HG02852 (cell line): ENCODE data around the gene UNC45A.

Experiments
- ATAC-seq: cut with Tn5 transposase; IDR thresholded peaks from one replicate; pipeline ENCODE4 v1.9.1; 2021; ENCODE audit warnings: mild to moderate bottlenecking, moderate library complexity; ENCODE audit not compliant: unreplicated experiment

UNC45A gene

DNA sequence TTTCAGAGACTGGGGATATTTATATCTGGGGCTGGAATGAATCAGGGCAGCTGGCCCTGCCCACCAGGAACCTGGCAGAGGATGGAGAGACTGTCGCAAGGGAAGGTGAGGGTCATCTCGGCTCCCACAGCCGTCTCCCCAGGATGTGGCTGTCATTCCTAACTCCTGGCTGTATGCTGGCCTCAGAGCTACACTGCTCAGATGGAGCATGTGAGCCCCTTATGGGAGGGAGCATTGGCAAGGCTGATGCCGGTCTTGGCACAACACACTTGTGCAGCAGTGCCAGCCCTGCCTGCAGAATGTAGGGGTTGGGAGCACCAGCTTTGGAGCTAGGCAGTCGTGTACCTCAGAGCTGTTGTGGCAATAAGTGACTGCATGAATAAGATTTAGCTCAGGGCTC lies 24.8 kb downstream of the UNC45A start:
- ATAC-seq, result no peak

DNA sequence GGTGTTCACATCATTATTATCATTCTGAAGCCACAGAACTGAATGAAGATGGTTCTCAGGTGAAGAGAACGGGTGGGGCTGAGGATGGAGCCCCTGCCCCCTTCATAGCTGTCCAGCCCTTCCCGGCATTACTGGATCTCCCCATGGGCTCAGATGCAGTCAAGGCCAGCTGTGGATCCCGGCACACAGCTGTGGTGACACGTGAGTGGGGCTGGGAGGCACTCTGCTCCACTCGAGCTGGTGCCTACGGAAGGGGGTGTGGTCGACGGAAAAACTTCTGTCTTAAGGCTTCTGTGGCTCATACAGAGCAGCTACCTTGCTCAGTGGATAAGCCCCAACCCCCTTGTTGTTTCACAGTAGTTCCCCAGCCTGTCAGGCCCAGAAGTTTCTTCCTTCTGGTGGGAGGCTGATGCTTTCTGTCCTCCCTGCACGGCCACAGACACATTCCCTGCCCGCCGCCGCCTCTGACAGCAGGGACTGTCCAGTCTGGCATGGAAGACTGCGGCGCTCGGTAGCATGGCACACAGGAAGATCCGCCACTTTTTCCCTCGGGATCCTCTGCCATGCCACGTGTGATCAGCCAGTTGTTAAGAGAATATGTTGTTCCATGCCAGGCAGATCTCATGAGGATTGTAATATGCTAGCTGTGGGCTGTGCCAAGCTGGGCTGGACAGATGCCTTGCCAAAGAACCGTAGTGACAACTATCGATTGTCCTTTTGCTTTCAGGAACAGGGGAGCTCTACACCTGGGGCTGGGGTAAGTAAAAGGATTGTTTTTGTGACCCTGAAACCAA lies 25.4 kb downstream of the UNC45A start:
- ATAC-seq, result no peak

DNA sequence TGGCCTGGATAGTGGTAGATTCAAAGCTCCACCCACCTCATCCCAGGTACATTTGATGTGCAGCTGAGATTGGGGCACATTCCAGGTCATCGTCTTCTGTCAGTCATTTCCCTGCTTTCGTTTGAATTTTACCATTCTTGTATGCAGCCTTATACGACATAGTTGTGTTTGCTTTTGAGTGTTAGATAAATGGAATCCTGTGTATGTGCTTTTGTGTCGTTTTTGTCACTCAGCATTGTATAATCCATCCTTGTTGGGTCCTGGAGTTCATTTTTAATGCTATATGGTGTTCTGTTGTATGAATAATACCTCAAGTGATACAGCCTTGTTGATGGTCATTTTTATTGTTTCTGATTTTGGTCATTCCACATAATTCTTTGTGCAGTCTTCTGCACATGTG lies 26.9 kb downstream of the UNC45A start:
- no peak for ATAC-seq

DNA sequence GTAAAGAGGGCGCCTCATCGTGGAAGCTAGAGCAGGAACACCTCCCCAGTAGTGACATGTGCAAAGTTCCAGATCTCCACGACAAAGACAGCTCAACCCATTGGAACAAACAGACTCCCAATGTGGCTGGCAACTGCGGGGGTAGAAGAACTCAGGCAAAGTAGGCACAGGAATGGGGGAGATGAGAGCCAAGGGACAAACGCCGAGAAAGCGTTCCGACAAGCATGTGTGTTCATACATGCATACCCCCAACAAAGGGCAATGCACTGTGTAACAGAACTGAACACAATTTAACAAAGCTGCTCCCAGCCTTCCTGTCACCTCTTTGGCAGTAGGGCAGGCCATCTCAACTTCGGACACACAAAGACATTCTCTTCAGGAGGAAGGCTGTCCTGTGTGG lies 31.2 kb downstream of the UNC45A start:
- ATAC-seq, result no peak

DNA sequence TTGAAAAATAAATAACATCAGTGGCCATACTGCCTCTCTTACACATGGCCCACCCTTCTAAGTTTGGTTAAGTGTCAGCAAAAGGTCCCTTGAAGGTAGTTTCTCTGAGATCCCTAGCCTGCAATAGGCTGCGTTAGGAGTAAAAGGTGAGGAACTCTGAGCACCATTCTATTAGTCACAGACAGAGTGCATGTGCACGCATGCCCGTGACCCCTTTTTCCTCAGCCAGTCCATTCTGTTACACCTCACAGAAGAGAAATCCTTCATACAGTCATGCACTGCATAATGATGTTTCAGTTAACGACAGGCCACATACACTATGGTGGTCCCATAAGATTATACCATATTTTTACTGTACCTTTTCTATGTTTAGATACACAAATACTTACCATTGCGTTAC lies 32.1 kb downstream of the UNC45A start:
- ATAC-seq, result no peak

DNA sequence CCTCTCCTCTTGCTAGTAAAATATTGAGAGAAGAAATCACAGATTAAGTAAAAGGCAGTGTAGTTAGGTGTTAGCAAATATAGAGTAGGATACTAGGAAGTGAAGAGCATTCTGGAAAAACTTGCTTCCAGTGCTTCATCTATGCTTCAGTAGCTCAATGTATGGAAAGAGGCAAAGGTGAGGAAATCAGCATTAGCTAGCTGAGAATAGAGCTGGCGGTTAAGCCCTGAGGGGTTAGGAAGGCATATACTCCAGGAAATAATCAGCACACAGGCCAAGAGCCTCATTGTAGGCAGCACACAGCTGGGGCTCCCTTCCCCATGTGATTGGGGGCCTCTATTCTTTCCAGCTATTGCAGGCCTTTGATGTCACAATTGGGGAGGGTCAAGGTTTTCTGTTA lies 33.3 kb downstream of the UNC45A start:
- no peak for ATAC-seq

DNA sequence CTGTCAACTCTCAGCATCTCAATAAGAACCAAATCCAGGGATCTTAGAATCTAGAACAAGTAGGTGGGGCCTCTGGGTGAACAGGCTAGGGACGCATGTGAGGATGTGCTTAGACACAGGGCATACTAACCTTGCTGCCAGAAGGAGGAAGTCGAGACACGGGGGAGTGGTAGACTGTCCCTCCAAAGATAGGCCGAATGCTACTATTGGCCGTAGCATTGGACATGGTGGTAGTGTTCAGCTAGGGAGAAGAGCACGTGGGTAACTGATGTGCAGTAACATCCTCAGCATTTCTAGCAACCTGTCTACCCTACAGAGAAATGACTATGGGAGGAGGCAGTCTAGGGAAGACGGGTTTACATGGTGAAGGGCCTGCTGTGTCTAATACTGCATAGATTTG lies 35.2 kb downstream of the UNC45A start:
- ATAC-seq, result no peak

DNA sequence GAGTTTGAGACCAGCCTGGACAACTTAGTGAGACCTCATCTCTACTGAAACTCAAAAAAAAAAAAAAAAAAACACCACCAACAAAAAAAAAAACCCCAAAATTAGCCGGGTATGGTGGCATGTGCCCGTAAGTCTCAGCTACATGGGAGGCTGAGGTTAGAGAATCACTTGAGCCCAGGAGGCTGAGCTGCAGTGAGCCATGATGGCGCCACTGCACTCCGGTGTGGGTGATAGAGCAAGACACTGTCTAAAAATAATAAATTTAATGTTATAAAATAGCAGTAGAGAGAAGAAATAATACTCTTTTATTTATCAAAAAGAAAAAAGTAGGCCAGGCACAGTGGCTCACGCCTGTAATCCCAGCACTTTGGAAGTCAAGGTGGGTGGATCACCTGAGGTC lies 37.0 kb downstream of the UNC45A start:
- ATAC-seq, result no peak

DNA sequence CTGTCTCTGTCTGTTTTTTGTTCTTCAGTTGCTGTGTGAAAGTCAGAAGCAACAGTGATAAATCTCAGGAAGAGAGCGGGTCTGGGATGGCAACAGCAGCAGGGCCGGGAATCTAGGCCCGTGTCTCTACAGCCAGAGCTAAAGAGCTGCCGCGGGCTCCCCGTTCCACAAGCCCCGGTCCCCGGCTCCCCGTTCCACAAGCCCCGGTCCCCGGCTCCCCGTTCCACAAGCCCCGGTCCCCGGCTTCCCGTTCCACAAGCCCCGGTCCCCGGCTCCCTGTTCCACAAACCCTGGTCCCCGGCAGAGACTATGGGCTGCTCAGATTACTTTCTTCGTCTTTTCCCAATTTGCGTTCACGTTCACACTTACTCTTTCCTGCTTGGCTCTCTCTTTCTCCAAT lies 39.1 kb downstream of the UNC45A start:
- no peak for ATAC-seq

DNA sequence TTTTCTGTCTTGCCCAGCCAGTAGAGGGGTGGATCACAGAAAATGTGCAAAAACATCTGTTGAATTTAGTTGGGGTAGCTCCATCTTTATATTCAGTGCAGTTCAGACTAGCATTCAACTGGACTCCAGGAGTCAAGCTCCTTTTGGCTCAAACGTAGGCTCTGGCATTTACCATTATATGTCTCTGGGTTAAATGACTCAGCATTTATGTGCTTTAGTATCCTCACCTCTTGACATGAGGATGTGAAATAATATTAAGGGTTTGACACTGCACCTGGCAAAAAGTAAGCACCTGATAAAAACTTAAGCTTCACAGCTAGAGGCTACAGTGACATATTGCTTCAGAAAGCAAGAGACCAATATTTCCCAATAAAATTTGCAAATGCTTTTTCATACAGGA lies 44.5 kb downstream of the UNC45A start:
- no peak for ATAC-seq

DNA sequence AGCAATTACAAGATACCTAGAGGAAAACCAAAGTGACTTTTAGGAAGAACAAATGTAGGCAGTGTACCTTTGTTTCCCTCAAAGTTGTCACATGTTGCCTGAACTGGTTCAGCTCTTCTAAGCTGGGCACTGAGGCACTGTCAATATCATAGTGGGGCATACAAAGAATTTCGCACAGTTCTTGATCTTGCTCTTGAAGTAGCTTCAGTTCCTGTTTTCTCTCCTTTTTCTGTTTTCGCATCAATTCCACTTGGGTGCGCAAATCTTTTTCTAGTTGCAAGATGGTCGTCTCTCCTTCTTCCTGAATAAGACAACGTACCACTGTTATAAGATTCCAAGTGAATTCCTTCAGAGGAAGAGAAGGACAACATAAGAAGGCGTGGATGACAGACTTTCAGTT lies 46.6 kb downstream of the UNC45A start:
- ATAC-seq, result no peak

DNA sequence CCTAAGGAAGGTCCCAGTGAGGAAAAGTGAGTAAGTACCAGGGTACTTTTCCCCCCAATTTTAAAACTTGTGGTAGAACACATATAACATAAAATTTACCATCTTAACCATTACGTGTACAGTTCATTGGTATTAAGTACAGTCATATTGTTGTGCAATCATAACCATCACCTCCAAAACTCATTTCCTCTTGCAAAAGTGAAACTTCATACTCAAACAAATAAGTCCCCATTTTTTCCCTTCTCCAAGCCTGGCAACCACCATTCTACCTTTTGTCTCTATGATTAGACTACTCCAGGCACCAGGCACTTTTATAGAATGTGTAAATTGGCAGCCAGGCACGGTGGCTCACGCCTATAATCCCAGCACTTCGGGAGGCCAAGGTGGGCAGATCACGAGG lies 47.0 kb downstream of the UNC45A start:
- ATAC-seq, result no peak

DNA sequence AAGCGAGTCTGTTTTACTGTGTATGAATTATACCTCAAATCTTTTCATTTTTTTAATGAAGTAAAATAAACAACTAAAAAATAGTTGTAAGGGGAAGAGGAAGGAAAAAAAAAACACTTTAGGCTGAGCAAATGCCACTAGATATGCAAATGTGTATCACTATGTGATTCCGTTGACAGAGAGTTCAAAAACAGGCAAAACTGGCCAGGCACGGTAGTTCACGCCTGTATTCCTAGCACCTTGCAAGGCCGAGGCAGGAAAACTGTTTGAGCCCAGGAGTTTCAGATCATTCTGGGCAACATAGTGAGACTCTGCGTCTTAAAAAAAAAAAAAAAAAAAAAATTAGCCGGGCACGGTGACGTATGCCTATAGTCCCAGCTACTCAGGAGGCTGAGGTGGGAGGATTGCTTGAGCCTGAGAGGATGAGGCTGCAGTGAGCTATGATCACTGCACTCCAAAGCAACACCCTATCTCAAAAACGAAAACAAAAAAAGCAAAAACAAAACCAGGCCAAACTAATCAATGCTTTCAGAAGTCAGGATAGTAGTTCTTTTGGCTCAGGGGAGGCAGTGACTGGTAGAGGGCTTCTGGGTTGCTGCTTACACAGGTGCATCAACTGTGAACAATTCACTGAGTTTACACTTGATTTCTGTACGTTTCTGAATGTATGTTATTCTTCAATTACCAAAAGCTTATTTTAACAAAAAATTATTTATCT lies 51.9 kb downstream of the UNC45A start:
- peak; percentile 72 for ATAC-seq

DNA sequence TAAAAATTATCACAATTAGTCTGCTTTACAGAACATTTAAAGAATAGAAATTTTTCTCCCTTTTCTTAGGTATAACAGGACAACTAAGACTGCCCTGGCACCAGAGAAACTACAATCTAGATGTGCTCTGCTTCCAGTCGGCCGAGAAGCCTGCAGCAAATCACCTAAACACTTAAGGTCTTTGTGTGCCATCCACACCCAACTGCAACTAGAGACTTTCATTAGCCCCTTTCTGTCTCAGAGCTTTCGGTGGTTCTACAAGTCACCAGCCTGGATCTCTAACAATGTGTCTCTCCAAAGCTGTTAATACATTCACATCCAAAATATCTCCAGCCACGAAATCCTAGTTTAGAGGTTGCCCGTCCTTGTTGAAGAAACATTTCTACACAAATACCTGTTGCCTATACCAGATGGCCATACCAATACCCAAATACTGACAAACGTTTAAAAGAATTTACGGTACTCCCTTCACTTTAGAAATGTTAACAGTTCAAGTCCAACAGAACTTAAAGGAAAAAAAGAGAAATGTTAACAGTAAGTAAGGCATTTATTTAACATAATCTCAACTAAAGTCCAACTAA lies 52.6 kb downstream of the UNC45A start:
- ATAC-seq, result no peak

DNA sequence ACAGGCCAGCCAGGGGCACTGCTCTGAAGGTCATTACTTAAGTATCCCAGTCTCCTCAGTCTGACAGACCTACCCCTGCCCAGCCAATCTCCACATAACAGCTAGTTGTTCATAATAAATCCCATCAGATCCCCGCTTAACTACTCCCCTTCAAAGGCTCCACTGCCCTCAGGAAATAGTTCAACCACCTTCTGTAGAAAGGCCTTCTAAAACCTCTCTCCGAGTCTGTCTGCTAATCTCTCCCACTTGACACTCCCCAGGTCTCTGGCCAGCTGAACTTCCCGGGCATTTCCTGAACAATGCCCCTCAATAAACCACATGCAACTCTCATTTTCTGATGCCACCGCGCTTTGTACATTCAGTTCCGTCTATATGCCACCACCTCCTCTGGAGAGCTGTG lies 53.2 kb downstream of the UNC45A start:
- ATAC-seq, result no peak

DNA sequence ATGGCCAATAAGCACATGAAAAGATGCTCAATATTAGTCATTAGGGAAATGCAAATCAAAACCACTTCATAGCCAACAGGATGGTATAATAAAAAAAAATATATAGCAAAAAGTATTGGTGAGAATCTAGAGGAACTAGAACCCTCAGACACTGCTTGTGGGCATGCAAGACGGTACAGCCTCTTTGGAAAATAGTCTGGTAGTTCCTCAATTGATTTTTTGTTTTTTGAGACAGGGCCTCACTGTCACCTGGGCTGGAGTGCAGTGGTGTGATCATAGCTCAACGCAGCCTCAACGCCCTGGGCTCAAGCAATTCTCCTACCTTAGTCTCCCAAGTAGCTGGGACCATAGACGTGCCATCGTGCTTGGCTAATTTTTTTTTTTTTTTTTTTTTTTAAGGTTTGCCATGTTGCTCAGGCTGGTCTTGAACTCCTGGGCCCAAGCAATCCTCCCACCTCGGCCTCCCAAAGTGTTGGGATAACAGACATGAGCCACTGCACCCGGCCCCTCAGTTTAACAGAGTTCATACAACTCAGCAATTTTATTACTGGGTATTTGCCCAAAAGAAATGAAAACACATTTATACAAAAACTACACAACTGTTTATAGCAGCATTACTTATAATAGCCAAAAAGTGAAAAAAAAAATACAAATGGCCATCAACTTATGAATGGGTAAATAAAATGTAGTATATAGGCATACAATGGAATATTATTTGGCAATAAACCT lies 54.1 kb downstream of the UNC45A start:
- ATAC-seq, result no peak

DNA sequence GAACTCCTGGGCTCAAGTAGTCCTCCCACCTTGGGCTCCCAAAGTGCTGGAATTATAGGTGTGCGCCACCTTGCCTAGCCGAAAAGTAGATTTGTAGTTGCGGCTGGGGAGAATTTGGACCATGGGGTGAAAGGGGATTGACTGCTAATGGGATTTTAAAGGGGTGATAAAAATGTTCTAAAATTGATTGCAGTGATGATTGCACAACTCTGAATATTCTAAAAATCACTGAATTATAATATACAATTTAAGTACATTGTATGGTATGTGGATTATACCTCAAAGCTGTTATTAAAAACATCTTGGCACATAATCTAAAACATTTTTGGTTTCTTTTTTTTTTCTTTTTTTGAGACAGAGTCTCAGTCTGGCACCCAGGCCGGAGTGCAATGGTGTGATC lies 55.4 kb downstream of the UNC45A start:
- no peak for ATAC-seq

DNA sequence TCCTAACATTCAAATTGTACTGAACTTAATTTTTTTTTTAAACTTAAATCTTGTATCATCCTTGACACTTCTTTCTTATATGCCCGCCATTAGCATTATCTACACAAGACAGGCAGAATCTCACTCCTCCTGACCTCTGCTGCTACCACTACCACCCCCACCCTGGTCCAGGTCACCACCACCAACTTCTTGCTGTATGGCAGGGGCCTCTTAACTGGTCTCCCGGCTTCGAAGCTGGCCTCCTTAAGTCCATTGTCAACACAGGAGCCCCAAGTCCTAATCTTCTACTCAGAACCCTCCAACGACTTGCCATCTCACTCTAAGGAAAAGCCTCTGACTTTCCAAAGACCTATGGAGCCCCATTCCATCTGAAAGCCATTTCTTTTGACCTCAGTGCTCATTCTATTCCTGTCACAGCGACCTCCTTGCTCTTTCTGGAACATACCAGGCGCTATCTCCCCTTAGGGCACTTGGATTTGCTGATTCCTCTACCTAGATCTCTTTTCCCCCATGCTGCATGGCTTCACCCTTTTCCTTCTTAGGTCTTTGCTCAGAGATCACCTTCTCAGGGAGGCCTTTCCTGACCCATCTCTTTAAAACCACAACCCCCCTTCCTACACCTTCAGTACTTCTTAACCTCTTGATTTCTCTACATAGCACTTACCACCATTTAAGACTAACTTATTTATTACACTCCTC lies 56.7 kb downstream of the UNC45A start:
- ATAC-seq, result no peak

DNA sequence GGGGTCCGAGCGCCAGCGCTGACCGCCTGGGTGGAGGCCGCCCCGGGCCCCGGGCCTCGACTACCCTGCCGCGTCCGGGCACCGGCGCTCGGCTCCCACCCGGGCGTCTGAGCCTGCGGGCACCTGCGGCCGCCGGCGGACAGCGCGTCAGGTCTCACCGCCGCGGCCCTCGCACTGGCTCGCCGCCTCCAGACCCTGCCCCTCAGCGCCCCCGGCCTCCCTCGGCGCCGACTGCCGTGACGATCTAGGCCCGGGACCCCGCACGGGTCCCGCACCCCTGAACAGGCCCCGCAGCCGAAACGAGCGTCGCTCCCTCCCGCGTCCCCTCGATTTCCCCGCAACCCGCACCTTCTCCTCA lies 59.0 kb downstream of the UNC45A start:
- peak; percentile 12 for ATAC-seq

DNA sequence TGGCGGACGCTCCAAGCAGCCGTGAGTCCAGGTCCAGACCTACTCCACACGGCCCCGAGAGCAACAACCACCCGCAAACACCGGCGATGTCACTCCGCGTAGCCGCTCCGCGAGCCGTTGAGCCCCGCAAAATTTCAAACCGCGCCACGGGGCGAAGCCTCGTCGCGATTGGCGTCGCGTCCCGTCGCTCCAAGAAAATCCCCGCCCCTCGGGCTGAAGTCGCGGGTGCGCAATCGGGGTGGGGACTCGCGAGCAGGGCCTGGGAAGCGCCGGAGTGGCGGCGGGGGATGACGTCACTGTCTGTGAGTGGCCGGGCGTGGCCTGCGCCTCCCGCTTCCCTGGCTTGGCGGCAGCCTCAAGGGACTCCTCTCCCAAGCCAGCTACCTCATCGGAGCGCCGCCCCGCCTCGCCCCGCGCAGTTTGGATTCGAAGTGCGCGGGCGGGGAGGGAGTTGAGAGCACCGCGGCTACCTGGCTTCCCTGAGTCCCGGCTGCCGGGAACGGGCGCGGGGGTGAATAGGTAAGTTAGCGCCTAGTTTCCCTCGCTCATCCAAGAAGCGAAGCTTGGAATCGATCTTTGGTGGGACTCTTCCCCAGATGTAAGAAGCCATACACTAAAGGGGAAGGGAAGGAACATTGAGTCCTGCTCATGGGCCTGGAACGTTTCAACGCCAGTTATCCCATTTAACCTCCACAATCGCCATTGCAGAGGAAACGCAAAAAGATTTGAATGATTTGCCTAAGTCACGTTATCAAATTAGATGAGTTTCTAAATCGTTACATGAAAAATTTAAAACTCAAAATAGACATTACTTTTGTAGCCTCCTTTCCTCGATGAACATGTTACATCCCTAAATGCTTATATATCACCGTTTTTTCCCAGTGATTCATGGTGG lies 59.6 kb downstream of the UNC45A start, which contains the start of gene PRC1:
TSS of gene PRC1 (minus strand) at position 119 of the 895 bp plus-strand sequence. CDS start at position 1, 118 bp downstream.
- ATAC-seq, result peak; percentile 90
